Ectodermal cell (in vitro differentiated cells): Measurements from ENCODE around the gene FOXRED1.

Source experiments
- H3K27ac ChIP-seq: 2 replicates; pipeline ENCODE4 v1.7.0; 2013; ENCODE audit warnings: mild to moderate bottlenecking, low read depth, low read length; ENCODE audit not compliant: insufficient read depth, poor library complexity, severe bottlenecking
- H3K27me3 ChIP-seq: 2 replicates; pipeline ENCODE4 v1.7.0; 2013; ENCODE audit warnings: mild to moderate bottlenecking, low read length; ENCODE audit not compliant: insufficient read depth, control insufficient read depth, poor library complexity, severe bottlenecking
- H3K36me3 ChIP-seq: one replicate; pipeline ENCODE4 v1.7.0; 2013; ENCODE audit warnings: low read length; ENCODE audit not compliant: control insufficient read depth, insufficient read depth
- H3K4me1 ChIP-seq: one replicate; pipeline ENCODE4 v1.7.0; 2013; ENCODE audit warnings: low read length; ENCODE audit not compliant: control insufficient read depth, insufficient read depth
- H3K4me3 ChIP-seq: 2 replicates; pipeline ENCODE4 v1.7.0; 2013; ENCODE audit warnings: low read depth, low read length, control low read depth; ENCODE audit not compliant: insufficient read depth
- H3K9me3 ChIP-seq: 2 replicates; pipeline ENCODE4 v1.7.0; 2013; ENCODE audit warnings: mild to moderate bottlenecking, low read length, moderate library complexity; ENCODE audit not compliant: control insufficient read depth
- WGBS, 2 experiments: methylation state at CpG; one replicate each; pipeline ENCODE4 v1.1.7; 2013; ENCODE audit warnings: missing lambda C conversion rate in 2 of 2; 5-methylcytosine and 5-hydroxymethylcytosine counted together

Gene FOXRED1

DNA sequence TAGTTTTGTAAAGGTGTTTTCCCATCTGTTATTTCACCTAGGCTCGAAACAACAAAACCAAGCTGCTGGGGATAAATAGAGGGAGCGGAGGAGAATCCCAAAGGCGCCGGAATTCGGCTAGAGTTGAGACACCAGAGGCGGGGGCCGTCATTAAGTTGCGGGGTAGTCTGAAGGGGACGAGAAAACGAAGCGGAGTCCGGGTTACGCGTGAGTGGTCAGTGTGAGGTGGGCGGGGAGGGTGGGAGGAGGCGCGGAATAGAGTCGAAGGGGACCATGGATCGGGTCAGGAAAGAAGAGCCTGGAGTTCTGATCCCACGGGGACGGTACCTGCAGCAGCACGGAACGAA is 620 bp upstream of the FOXRED1 start:
- WGBS, 2 experiments = 1% methylated on average over 23 of the region's 23 CpGs
- no peaks in the 10 kb centered on the region for H3K9me3 ChIP-seq
- H3K4me1 ChIP-seq = peaks cover 11% of the 10 kb centered on the region
- H3K36me3 ChIP-seq = peaks cover 42% of the 10 kb centered on the region
- H3K27ac ChIP-seq = peak overlapping the region; percentile 83
- no peaks in the 10 kb centered on the region for H3K27me3 ChIP-seq
- H3K4me3 ChIP-seq = peak overlapping the region; percentile 99

DNA sequence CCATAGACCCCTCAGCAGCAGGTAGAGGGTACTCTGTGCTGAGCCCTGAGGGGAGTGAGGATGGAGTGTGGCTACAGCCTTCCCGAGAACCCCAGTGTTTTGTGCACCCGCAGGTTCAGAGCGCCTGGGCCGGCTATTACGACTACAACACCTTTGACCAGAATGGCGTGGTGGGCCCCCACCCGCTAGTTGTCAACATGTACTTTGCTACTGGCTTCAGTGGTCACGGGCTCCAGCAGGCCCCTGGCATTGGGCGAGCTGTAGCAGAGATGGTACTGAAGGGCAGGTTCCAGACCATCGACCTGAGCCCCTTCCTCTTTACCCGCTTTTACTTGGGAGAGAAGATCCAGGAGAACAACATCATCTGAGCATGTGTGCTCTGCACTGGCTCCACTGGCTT is 8.4 kb downstream of the FOXRED1 start:
- Histone ChIP-seq H3K9me3 (no peaks in the 10 kb centered on the region), H3K36me3 (peaks cover 26% of the 10 kb centered on the region), H3K4me1 (no peaks in the 10 kb centered on the region), H3K27ac (no peak overlapping the region), H3K4me3 (no peak overlapping the region), H3K27me3 (no peaks in the 10 kb centered on the region)
- 94 to 96% methylated on average over 11 of the region's 11 CpGs for WGBS, 2 experiments

DNA sequence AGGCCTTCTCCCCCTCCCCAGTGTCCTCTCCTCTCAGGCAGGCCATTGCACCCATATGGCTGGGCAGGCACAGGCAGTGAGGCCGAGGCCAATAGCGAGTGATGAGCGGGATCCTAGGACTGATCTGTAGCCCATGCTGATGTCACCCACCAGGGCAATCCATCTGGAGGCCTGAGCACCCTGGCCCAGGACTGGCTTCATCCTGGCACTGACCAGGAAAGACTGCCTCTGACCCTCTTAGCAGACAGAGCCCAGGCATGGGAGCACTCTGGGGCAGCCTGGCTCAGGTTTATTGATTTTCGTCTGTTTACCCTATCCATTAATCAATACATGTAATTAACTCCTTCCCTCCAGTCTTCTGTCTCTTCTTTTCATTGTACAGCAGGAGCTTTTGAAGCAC is 8.8 kb downstream of the FOXRED1 start:
- Histone ChIP-seq H3K27ac (no peak overlapping the region), H3K4me3 (no peak overlapping the region), H3K9me3 (no peaks in the 10 kb centered on the region), H3K4me1 (no peaks in the 10 kb centered on the region), H3K36me3 (peaks cover 26% of the 10 kb centered on the region), H3K27me3 (no peaks in the 10 kb centered on the region)
- WGBS, 2 experiments = 95 to 98% methylated on average over 4 of the region's 4 CpGs

DNA sequence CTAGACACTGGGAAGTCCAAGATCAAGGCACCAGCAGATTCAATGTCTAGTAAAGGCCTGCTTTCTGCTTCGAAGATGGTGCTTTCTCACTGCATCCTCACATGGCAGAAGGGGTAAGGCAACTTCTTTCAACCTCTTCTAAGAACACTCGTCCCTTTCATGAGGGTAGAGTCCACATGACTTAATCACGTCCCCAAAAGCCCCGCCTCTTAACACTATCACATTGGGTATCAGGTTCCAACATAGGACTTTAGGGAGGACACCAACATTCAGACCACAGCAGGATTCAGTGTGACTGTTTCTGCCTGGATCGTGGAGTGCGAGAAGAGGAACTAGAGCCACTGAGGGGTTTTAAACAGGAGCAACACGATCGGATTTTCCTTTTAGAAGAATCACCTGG is 10.2 kb downstream of the FOXRED1 start:
- H3K27me3 ChIP-seq = peaks cover 10% of the 10 kb centered on the region
- peaks cover 16% of the 10 kb centered on the region for H3K36me3 ChIP-seq
- H3K9me3 ChIP-seq = no peaks in the 10 kb centered on the region
- WGBS, 2 experiments = 87 to 89% methylated on average over 8 of the region's 8 CpGs
- H3K4me3 ChIP-seq = no peak overlapping the region
- H3K4me1 ChIP-seq = no peaks in the 10 kb centered on the region
- no peak overlapping the region for H3K27ac ChIP-seq

DNA sequence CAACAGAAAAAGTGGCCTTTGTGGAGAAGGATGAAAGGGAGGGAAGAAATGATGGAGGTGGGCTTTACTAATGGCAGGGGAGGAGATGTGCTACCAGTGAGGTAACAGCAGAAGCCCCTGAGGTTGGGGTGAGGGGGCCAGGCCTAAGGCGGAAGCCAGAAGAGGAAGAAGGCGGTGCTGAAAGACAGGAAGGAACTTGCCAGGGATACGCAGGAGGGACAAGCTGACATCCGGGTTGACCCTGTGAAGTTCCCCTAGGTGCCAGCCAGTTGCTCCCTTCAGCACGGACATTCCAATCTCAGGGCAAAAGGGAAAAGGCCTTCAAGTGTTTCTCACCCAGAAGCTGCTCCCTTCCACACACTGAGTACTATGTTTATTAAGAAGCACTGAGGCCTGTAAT is 11.6 kb downstream of the FOXRED1 start:
- Histone ChIP-seq H3K36me3 (peaks cover 6% of the 10 kb centered on the region), H3K27ac (no peak overlapping the region), H3K4me3 (no peak overlapping the region), H3K4me1 (no peaks in the 10 kb centered on the region), H3K9me3 (no peaks in the 10 kb centered on the region), H3K27me3 (peaks cover 10% of the 10 kb centered on the region)
- WGBS, 2 experiments = 90% methylated on average over 5 of the region's 5 CpGs

DNA sequence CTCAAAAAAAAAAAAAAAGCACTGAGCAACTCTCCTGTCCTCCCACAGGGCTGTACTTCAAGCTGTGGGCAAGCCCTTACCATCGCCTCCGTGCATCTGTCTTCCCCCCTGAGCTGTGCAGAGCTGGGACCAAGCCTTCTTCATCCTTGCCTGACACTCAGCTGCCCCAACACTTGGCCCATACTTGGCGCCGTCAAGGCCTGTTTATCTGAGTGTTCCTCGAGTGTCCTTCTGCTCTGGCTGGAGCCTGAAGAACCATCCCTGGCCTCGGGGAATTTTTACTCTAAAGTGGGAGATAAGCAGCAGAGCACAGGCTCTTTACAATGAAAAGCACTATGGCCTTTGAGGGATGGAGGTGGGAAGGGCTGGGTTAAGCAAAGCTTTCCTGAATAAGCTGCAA is 12.3 kb downstream of the FOXRED1 start:
- no peaks in the 10 kb centered on the region for H3K9me3 ChIP-seq
- H3K4me1 ChIP-seq = no peaks in the 10 kb centered on the region
- peaks cover 2% of the 10 kb centered on the region for H3K36me3 ChIP-seq
- no peak overlapping the region for H3K4me3 ChIP-seq
- H3K27me3 ChIP-seq = peaks cover 10% of the 10 kb centered on the region
- WGBS, 2 experiments = 93% methylated on average over 6 of the region's 6 CpGs
- H3K27ac ChIP-seq = no peak overlapping the region

DNA sequence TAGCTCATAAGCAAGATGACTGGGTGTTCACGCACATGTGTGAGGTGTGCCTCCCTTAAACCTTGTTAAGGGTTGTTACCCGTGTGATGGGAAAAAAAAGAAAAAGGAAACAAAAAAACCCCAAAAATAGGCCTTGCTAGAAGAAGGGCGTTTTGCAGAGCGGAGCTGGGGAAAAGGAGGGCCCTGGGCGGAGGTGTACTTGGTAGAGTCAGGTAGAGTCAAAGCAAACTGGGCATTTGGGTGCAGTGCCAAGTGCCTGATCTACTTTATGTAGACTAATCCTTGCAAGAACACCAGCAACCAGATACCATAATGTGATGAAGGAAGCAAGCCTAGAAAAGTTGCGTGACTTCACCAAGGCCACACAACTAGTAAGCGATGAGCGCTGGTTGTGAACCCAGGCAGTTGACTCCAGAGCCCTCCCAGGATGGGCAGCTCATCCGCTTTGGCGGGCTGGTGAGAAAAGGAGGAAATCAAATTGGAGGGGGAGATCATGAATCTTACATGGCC is 12.8 kb downstream of the FOXRED1 start:
- 92 to 94% methylated on average over 10 of the region's 10 CpGs for WGBS, 2 experiments
- no peak overlapping the region for H3K27ac ChIP-seq
- no peak overlapping the region for H3K4me3 ChIP-seq
- no peaks in the 10 kb centered on the region for H3K4me1 ChIP-seq
- peaks cover 10% of the 10 kb centered on the region for H3K27me3 ChIP-seq
- peaks cover 2% of the 10 kb centered on the region for H3K36me3 ChIP-seq
- H3K9me3 ChIP-seq = no peaks in the 10 kb centered on the region

DNA sequence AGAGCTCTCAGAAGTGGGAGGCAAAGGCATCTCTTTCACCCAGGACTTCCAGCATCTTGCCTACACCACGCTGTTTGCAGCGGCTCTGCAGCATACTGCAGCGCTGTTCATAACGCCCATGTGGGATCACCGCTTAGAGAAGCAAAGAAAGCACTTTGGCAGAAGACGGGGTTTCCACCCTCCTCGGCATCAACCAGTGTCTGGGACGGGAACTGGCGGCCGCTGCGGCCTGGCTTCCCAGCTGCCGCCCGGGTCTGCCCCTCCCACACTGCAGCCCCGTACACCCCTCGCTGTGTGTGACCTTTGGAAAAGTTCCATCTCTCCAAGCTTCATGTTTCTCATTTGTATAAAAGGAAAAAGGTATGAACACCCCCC is 13.4 kb downstream of the FOXRED1 start:
- Histone ChIP-seq H3K4me3 (peak overlapping the region; percentile 65), H3K4me1 (no peaks in the 10 kb centered on the region), H3K36me3 (peaks cover 2% of the 10 kb centered on the region), H3K27me3 (peaks cover 10% of the 10 kb centered on the region), H3K9me3 (no peaks in the 10 kb centered on the region), H3K27ac (no peak overlapping the region)
- WGBS, 2 experiments = 14 to 15% methylated on average over 14 to 15 of the region's 15 CpGs

DNA sequence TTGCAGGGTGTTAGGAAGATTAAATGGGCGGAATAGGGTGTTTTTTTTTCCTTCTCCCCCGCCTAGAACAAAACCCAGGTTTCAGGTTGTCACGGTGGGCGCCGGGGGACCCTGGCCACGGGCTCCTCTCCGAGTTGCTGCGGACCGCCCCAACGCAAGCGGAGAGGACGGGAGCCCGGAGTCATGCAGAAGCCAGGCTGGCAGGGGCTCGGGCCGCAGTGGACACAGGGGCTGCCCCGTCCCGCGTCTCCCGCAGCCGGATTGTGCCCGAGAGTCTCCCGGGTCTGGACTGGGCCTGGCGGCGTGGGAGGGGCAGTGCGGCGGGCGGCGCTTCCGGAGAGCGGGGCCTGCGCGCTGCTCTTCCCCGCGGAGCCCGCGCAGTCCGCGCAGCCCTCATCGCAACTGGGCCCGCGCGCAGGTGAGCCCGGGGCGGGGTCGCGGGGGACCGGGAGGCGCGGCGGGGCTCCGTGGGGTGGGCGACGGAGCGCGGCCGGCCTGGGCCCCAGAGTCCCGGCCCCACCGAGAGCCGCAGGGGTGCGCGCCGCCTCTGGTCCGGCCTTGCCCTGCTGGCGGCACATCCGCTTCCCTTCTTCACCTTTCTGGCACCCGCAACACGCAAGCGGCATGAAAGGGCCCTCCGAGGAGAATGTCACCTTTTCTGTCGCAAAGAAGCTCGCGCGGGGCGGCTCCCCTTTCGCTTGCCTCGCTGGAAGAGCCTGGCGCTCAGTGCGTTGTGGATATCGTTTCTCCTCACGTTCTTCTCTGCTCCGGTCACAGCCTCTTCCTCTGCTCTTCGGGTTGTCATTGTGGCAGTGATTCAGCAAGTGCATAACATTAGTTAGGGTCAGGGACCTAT is 14.0 kb downstream of the FOXRED1 start, which contains the start of gene TIRAP:
TIRAP (plus strand) TSS at position 358 of the 856 bp plus-strand sequence. CDS start 7,802 bp downstream, outside the sequence.
- Histone ChIP-seq H3K27ac (peak within 1 kb of the TSS; percentile 16), H3K4me1 (no peaks in the 10 kb centered on the region), H3K36me3 (no peaks in the 10 kb centered on the region), H3K27me3 (peaks cover 10% of the 10 kb centered on the region), H3K4me3 (peak within 1 kb of the TSS; percentile 65), H3K9me3 (no peaks in the 10 kb centered on the region)
- WGBS, 2 experiments = 1% methylated on average over 81 to 82 of the region's 82 CpGs

DNA sequence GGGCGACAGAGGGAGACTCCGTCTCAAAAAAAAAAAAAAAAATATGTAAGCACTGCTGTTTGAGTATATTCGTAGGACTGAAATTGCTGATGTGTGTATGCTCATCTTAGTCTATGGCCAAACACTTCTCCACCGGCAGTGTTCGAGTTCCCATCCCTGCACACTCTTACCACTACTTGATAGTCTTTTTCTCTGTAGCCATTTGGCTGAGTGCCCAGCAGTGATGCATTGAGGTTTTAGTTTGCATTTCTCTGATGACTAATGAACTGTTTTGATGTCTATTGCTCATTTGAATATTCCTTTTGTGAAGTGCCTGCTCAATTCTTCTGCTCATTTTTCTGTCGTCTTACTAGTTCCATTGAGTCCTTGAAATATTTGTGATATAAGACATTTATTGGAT is 15.9 kb downstream of the FOXRED1 start:
- 96 to 97% methylated on average over 6 of the region's 6 CpGs for WGBS, 2 experiments
- no peaks in the 10 kb centered on the region for H3K4me1 ChIP-seq
- H3K27ac ChIP-seq = no peak overlapping the region
- H3K9me3 ChIP-seq = no peaks in the 10 kb centered on the region
- H3K27me3 ChIP-seq = peaks cover 10% of the 10 kb centered on the region
- no peaks in the 10 kb centered on the region for H3K36me3 ChIP-seq
- no peak overlapping the region for H3K4me3 ChIP-seq
